Stimulated activated CD4-positive, alpha-beta T cell treated with anti-CD3 and anti-CD28 coated beads, TNF-alpha, amount 100 ng/mL, for 1 hour (primary cell): ENCODE results near the gene NAV2.

Source experiments
- DNase-seq, 3 donors: peaks; one replicate each; pipeline ENCODE4 v3.0.0-alpha.2; 2020; ENCODE audit warnings: low read depth in 3 of 3, low spot score in 1 of 3

Gene NAV2

GRCh38 chr11:19827399-19828135 lies 114.9 kb downstream of the NAV2 start:
- DNase-seq, result no peak

- no peak for DNase-seq
Observed at GRCh38 chr11:19828382-19829108, 115.9 kb downstream of the NAV2 start.

DNA sequence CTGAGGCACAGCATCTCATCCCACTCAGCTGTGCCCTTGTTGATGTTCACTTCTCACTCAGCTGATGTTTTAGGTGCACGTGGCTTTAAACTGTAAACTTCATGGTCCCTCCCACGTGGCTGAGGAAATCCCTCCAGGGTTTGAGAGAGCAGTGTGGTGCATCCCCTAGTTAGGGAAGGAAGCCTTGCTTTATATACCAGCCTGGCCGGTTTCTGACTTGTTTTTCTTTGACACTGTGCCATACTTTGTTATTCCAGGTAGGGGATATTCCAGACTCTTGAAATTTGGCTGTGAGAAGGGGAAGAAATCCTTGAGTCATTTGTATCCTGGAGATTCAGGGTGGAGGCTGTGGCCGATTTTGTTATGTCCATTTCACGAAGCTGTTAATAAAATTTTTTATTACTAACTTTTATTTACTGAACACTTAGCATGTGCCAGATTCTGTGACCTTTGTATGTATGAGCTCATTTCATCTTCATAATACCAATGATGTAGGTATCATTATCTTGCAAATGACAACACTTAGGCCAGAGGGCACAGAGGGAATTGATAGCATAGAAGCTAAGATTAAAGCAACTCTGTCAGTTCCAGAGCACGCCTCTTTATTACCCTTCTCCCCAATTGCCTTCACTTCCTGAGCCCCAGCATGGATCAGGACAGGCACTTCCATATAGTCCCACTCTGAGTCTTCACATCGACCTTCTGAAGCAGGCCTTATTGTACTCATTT lies 116.6 kb downstream of the NAV2 start:
- DNase-seq, result no peak

- DNase-seq, result no peak
Observed at GRCh38 chr11:19832086-19832750, 119.6 kb downstream of the NAV2 start.

GRCh38 chr11:19832901-19833300 lies 120.3 kb downstream of the NAV2 start:
- DNase-seq, result no peak

GRCh38 chr11:19834771-19835170 lies 122.1 kb downstream of the NAV2 start:
- DNase-seq, result no peak

DNA sequence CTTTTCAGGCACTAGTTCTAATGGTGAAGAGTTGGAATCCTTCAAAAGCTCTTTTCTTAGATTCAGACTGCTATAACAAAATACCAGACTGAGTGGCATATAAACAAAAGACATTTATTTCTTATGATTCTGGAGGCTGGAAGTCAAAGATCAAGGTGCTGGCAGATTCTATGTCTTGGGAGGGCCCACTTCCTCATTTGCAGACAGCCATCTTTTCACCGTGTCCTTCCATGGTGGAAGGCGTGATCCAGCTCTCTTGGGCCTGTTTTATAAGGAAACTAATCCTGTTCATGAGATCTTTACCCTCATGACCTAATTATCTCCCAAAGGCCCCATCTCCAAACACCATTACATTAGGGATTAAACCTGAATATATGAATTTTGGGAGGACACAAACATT lies 124.0 kb downstream of the NAV2 start:
- DNase-seq, result no peak

DNA sequence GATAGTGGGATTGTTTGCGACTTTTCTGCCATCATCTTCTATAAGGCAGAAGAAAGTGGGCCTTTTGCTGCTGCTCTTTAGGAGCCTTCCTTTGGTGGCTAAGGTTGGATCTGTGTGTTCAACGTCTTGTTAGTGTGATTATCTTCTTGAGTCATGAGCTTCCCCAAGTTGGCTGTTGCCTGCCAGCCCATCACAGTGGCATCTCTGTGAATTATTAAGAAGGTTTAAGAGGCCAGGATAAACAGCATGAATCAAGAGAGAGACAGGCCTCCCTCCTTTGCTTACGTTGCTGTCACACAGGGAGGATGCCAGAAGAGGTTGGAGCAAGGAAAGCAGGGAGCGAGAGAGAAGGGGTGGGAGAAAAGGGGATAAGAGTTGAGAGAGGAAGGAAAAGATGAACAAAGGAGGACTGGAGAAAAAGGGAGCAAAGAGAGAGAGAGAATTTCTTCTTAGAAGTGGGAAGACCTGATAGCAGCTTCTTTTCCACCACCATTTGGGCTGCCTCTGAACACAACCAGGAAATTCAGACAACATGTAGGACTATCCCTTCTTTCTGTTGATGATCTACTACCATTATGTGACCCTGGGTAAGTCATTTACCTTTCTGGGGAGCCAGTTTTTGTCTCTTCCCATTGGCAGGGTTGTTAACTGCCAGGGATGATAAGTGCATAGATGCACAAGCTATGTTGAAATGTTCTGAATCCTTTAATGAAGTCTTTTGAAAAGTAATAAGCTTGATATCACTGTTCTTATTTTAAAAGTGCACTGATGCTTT lies 126.5 kb downstream of the NAV2 start:
- DNase-seq, result no peak

GRCh38 chr11:19840961-19841360 lies 128.3 kb downstream of the NAV2 start:
- DNase-seq, result no peak

GRCh38 chr11:19842505-19842904 lies 129.9 kb downstream of the NAV2 start:
- DNase-seq, result no peak

DNA sequence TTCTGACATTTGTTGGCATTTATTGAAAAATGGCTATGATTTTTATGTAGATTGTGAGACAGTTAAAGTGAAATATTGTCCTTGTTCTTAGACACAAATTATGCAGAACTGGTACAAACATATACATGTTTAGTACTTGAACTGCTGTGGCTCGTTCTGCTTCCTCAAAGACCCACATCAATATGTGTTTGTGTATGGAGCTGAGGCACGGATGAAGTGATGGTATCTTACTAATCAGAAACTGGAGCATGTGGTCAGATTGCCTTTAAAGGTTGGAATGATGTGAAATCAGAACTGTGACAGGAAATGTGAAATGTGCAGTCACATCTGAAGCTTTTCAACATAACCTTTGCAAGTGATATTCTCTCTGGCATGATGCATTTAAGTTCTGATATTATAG lies 130.4 kb downstream of the NAV2 start:
- DNase-seq, result no peak

DNA sequence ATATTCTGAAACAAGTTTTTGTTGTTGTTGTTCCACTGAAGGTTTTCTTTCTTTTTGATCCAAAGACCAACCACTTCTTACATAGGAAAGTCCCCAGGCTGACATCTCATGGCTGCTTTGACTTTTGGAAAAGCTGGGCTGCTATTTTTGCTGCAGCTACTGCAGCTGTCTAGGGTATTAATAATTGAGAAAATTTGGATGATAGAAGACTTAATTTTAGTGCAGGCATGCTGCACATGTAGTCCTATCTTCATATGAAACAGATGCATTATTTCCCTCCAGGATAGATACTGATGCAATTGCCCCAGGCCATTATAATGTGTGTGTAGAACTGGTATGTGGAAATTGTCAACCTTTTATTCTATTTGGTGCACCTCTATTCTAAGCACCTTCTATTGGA lies 131.4 kb downstream of the NAV2 start:
- no peak for DNase-seq

GRCh38 chr11:19844806-19845205 lies 132.2 kb downstream of the NAV2 start:
- no peak for DNase-seq

DNA sequence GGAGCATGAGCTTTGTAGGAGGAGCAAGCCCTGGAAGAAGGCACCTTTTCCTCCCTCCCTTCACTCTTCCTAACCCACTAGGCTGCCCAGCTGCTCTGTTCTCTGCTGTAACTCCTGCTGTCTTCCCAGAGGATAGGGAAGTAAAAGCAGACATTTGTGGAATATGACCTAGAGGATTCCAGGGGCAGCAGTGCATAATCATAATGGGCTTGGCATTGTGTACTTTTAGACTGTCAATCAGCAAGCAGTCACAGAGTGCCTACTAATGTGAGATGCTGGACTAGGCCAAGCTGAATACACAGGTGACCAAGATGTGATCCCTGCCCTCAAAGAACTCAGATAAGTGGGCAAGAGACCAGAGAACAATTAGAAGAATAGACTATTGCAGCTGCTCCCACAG lies 133.0 kb downstream of the NAV2 start:
- DNase-seq, result no peak

DNA sequence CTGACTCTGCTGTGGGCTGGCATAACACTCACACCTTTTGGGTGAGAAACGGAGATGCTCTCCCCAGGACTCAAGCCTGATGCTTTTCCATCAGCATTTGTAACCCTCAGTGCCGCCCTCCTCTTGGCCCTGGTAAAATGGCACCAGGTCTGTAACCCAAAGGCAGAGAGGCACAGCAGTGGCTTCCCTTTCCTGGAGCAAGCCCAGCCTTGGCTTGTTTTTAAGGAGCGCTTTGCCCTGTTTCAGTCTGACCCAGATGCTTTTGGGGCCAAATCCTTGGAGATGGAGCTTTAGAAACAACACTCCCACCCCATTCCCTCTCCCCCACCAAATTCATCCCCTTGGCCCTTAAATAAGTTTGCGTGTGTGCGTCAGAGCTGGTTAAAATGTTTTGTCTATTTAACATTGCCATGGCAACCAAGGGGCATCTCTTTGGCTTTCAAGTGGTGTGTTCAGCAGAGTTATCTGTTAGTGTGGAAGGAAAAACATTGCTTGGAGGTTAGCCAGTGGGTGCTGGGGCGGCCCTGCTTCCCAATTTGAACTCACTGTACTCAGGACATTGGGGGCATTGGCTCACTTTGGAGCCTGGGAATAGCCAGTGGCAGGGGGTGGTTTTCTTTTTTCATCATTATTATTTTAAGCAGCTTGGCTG lies 134.1 kb downstream of the NAV2 start:
- no peak for DNase-seq

- no peak for DNase-seq
Observed at GRCh38 chr11:19848219-19848618, 135.6 kb downstream of the NAV2 start.

DNA sequence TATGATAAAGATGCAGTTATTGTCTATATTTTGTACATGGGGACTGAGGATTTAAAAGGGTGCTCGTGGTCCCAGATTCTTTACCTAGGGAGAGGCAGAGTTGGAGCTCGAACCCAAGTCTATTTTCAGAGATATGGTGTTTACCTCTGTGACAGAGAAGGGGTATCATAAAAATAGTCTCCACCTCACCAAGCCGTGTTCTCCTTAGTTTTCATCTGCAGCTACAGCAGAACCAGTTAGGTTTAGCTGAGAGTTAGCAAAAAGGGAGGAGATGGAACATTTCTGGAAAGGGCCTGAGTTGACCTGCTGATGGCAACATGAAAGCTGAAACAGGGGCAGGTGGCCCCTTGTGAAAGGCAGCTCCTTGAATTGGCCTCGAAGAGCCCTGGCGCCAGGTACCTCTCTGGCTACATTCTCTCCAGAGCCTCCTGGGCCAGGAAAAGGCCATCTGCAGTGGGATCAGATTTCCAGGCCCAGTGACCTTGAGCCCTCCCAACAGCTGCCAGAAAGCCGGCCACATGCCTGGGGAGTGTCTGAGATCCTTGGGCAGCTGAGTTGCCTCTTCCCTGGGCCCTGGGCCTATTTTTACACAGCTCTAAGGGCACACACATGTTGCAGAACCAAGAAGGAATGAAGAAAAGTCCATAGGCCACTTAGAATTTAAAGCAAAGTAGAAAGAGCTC lies 136.6 kb downstream of the NAV2 start:
- no peak for DNase-seq

- no peak for DNase-seq
Observed at GRCh38 chr11:19849947-19850593, 137.4 kb downstream of the NAV2 start.

GRCh38 chr11:19852288-19852687 lies 139.7 kb downstream of the NAV2 start:
- DNase-seq, result no peak
